ENCODE results near the gene AFF3. TPM values are rescaled to one million over a fixed set of nuclear protein-coding genes. Genes with fewer than 3 reads are reported as not detected.

The AFF3 gene
- total and polyA plus RNA-seq, 4 donors: 4.2 to 90.9 (median 14.6) TPM

- Histone ChIP-seq H3K9ac (ENCODE audit: insufficient read depth in 1 of 2, low read length in 2 of 2) (no peak overlapping the region), H3K4me1 (ENCODE audit: control insufficient read depth in 5 of 5, insufficient read depth in 5 of 5, low read length in 5 of 5) (peaks cover 0 to 15% (median under 1%) of the 10 kb centered on the region in 5 donors), H3K36me3 (ENCODE audit: control insufficient read depth in 4 of 4, insufficient read depth in 4 of 4, low read length in 4 of 4) (peaks cover 0 to 9% (median 4%) of the 10 kb centered on the region in 4 donors), H3K27me3 (ENCODE audit: control insufficient read depth in 3 of 3, insufficient read depth in 3 of 3, low read length in 2 of 3) (no peaks in the 10 kb centered on the region), H3K4me3 (no peak overlapping the region), H3K27ac (ENCODE audit: low read depth in 1 of 2, low read length in 1 of 2) (no peak overlapping the region), H3K9me3 (ENCODE audit: control insufficient read depth in 4 of 4, insufficient read depth in 3 of 4, low read length in 3 of 4) (peaks cover 0 to 5% (median 0%) of the 10 kb centered on the region in 4 donors)
- no peak for DNase-seq
- 96 to 97% methylated on average over 3 of the region's 3 CpGs for WGBS, 2 donors
- ATAC-seq (ENCODE audit: insufficient read depth, low FRiP score): no peak
- TF ChIP-seq CTCF (IDR thresholded peaks at IDR 0.05; ENCODE audit: control extremely low read depth, extremely low read depth): no peak
These were observed 125.6 kb downstream of the AFF3 start for GRCh38 chr2:100016756-100017155.

- DNase-seq (no peak), ATAC-seq (ENCODE audit: insufficient read depth, low FRiP score) (no peak)
- H3K27ac ChIP-seq (ENCODE audit: low read depth in 1 of 2, low read length in 1 of 2): no peak overlapping the region
- peaks cover 0 to 21% (median 3%) of the 10 kb centered on the region in 5 donors for H3K4me1 ChIP-seq (ENCODE audit: control insufficient read depth in 5 of 5, insufficient read depth in 5 of 5, low read length in 5 of 5)
- no peak overlapping the region for H3K4me3 ChIP-seq
- no peaks in the 10 kb centered on the region for H3K27me3 ChIP-seq (ENCODE audit: control insufficient read depth in 3 of 3, insufficient read depth in 3 of 3, low read length in 2 of 3)
- whole genome bisulfite sequencing, 2 donors: 97 to 100% methylated on average over 3 of the region's 3 CpGs
- H3K36me3 ChIP-seq (ENCODE audit: control insufficient read depth in 4 of 4, insufficient read depth in 4 of 4, low read length in 4 of 4): peaks cover 0 to 9% (median 4%) of the 10 kb centered on the region in 4 donors
- peaks cover 0 to 5% (median 0%) of the 10 kb centered on the region in 4 donors for H3K9me3 ChIP-seq (ENCODE audit: control insufficient read depth in 4 of 4, insufficient read depth in 3 of 4, low read length in 3 of 4)
- TF ChIP-seq CTCF (IDR thresholded peaks at IDR 0.05; ENCODE audit: control extremely low read depth, extremely low read depth): no peak
- H3K9ac ChIP-seq (ENCODE audit: insufficient read depth in 1 of 2, low read length in 2 of 2): no peak overlapping the region
These were observed 126.5 kb downstream of the AFF3 start for GRCh38 chr2:100015849-100016248.

- WGBS, 2 donors: 81 to 88% methylated on average over 5 of the region's 5 CpGs
These were observed 128.3 kb downstream of the AFF3 start for GRCh38 chr2:100013892-100014677.

More at GRCh38 chr2:100013892-100014677, 128.3 kb downstream of the AFF3 start:
- Histone ChIP-seq H3K4me3 (no peak overlapping the region), H3K4me1 (ENCODE audit: control insufficient read depth in 5 of 5, insufficient read depth in 5 of 5, low read length in 5 of 5) (peaks cover 0 to 29% (median 3%) of the 10 kb centered on the region in 5 donors), H3K36me3 (ENCODE audit: control insufficient read depth in 4 of 4, insufficient read depth in 4 of 4, low read length in 4 of 4) (peaks cover 0 to 9% (median 4%) of the 10 kb centered on the region in 4 donors), H3K27ac (ENCODE audit: low read depth in 1 of 2, low read length in 1 of 2) (no peak overlapping the region), H3K9ac (ENCODE audit: insufficient read depth in 1 of 2, low read length in 2 of 2) (no peak overlapping the region), H3K27me3 (ENCODE audit: control insufficient read depth in 3 of 3, insufficient read depth in 3 of 3, low read length in 2 of 3) (no peaks in the 10 kb centered on the region), H3K9me3 (ENCODE audit: control insufficient read depth in 4 of 4, insufficient read depth in 3 of 4, low read length in 3 of 4) (peaks cover 0 to 5% (median 0%) of the 10 kb centered on the region in 4 donors)
- TF ChIP-seq CTCF (IDR thresholded peaks at IDR 0.05; ENCODE audit: control extremely low read depth, extremely low read depth): no peak
- DNase-seq: no peak
- peak; percentile 85 for ATAC-seq (ENCODE audit: insufficient read depth, low FRiP score)

Data from lung (tissue), 12 donors.